Spinal cord (tissue), 10 donors: ENCODE measurements around the gene DHCR24. TPM values are rescaled to one million over a fixed set of nuclear protein-coding genes. Genes with fewer than 3 reads are reported as not detected.

Experiments used
- DNase-seq, 6 donors: peaks; one replicate each; pipeline versions ENCODE4 v3.0.0 to v3.0.0-alpha.2; 2013 to 2015; ENCODE audit warnings: low spot score in 6 of 6, low read depth in 4 of 6
- H3K27ac ChIP-seq: one replicate; pipeline ENCODE4 v1.5.1; 2013; ENCODE audit warnings: low read depth, low read length, control low read depth
- H3K27me3 ChIP-seq: one replicate; pipeline ENCODE4 v1.6.1; 2013; ENCODE audit warnings: low read length; ENCODE audit not compliant: control insufficient read depth, insufficient read depth
- H3K36me3 ChIP-seq: one replicate; pipeline ENCODE4 v1.6.1; 2013; ENCODE audit warnings: low read length; ENCODE audit not compliant: control insufficient read depth, insufficient read depth
- H3K4me1 ChIP-seq: one replicate; pipeline ENCODE4 v1.6.1; 2013; ENCODE audit warnings: low read length; ENCODE audit not compliant: control insufficient read depth, insufficient read depth
- H3K4me3 ChIP-seq: one replicate; pipeline ENCODE4 v1.5.1; 2013; ENCODE audit warnings: low read depth, low read length, control low read depth
- H3K9me3 ChIP-seq: one replicate; pipeline ENCODE4 v1.6.1; 2013; ENCODE audit warnings: low read length; ENCODE audit not compliant: control insufficient read depth, insufficient read depth
- WGBS: methylation state at CpG from one replicate; pipeline ENCODE4 v1.1.5; 2013; ENCODE audit warnings: missing lambda C conversion rate; ENCODE audit not compliant: insufficient coverage; 5-methylcytosine and 5-hydroxymethylcytosine counted together
- polyA plus RNA-seq, 2 donors: library from polyadenylated mRNA; unstranded; fragments of 120-200 nt; gene quantifications; one replicate each; pipeline ENCODE4 v1.2.1, GENCODE V29; 2013; ENCODE audit not compliant: insufficient read length in 2 of 2
- total RNA-seq, 2 donors: library from RNA; depleted of rRNA in 1 of 2; stranded (reverse); fragments of 120-200 nt in 1 of 2; fragments of >200 nt in 1 of 2; gene quantifications; one replicate each; pipeline versions ENCODE4 v1.2.3 to v1.2.4, GENCODE V29; 2013 to 2014
- donor health status: healthy.

DHCR24 gene
- total and polyA plus RNA-seq, 4 donors = 73.2 to 138 (median 113) TPM

- H3K27me3 ChIP-seq = no peaks in the 10 kb centered on the region
- no peak overlapping the region for H3K27ac ChIP-seq
- H3K4me3 ChIP-seq = no peak overlapping the region
- H3K36me3 ChIP-seq = no peaks in the 10 kb centered on the region
- no peaks in the 10 kb centered on the region for H3K9me3 ChIP-seq
- 40% methylated on average over 4 of the region's 13 CpGs for WGBS
- peaks cover 2% of the 10 kb centered on the region for H3K4me1 ChIP-seq
- peak in 1 of 6 donors; percentile 15 for DNase-seq
These were observed 73.4 kb downstream of the DHCR24 start for GRCh38 chr1:54813485-54814125.

- Histone ChIP-seq H3K36me3 (no peaks in the 10 kb centered on the region), H3K27ac (no peak overlapping the region), H3K4me3 (no peak overlapping the region), H3K9me3 (no peaks in the 10 kb centered on the region), H3K4me1 (peaks cover 2% of the 10 kb centered on the region), H3K27me3 (no peaks in the 10 kb centered on the region)
- 83% methylated on average over 9 of the region's 13 CpGs for WGBS
- DNase-seq = no peak
These were observed 74.1 kb downstream of the DHCR24 start for GRCh38 chr1:54812801-54813484.

- H3K27ac ChIP-seq = no peak overlapping the region
- WGBS = 89% methylated on average over 16 of the region's 18 CpGs
- H3K4me3 ChIP-seq = no peak overlapping the region
- no peaks in the 10 kb centered on the region for H3K36me3 ChIP-seq
- H3K9me3 ChIP-seq = no peaks in the 10 kb centered on the region
- no peaks in the 10 kb centered on the region for H3K27me3 ChIP-seq
- DNase-seq = no peak
- peaks cover 2% of the 10 kb centered on the region for H3K4me1 ChIP-seq
These were observed 75.0 kb downstream of the DHCR24 start for GRCh38 chr1:54811739-54812655.

GRCh38 chr1:54811066-54811465 is 75.9 kb downstream of the DHCR24 start:
- H3K4me1 ChIP-seq = peaks cover 5% of the 10 kb centered on the region

GRCh38 chr1:54810153-54810942 is 76.6 kb downstream of the DHCR24 start:
- peak; percentile 50 to 90 (median 56) for DNase-seq
- WGBS = 32% methylated on average over 12 of the region's 13 CpGs

More at GRCh38 chr1:54811066-54811465, 75.9 kb downstream of the DHCR24 start:
- H3K9me3 ChIP-seq = no peaks in the 10 kb centered on the region
- H3K27ac ChIP-seq = no peak overlapping the region
- no peak for DNase-seq
- no peak overlapping the region for H3K4me3 ChIP-seq
- no peaks in the 10 kb centered on the region for H3K27me3 ChIP-seq
- no peaks in the 10 kb centered on the region for H3K36me3 ChIP-seq
- 95% methylated on average over 4 of the region's 5 CpGs for WGBS

GRCh38 chr1:54809496-54810074 is 77.4 kb downstream of the DHCR24 start:
- DNase-seq = no peak
- Histone ChIP-seq H3K4me1 (peaks cover 7% of the 10 kb centered on the region), H3K9me3 (no peaks in the 10 kb centered on the region), H3K27me3 (no peaks in the 10 kb centered on the region), H3K36me3 (no peaks in the 10 kb centered on the region), H3K27ac (no peak overlapping the region), H3K4me3 (no peak overlapping the region)
- 100% methylated on average over 1 of the region's 3 CpGs for WGBS

More at GRCh38 chr1:54810153-54810942, 76.6 kb downstream of the DHCR24 start:
- H3K27me3 ChIP-seq = no peaks in the 10 kb centered on the region
- H3K27ac ChIP-seq = no peak overlapping the region
- no peak overlapping the region for H3K4me3 ChIP-seq
- no peaks in the 10 kb centered on the region for H3K9me3 ChIP-seq
- H3K36me3 ChIP-seq = no peaks in the 10 kb centered on the region
- H3K4me1 ChIP-seq = peaks cover 7% of the 10 kb centered on the region

- WGBS = 92% methylated on average over 9 of the region's 12 CpGs
- H3K27ac ChIP-seq = no peak overlapping the region
- no peaks in the 10 kb centered on the region for H3K27me3 ChIP-seq
- H3K9me3 ChIP-seq = no peaks in the 10 kb centered on the region
- no peak for DNase-seq
- peaks cover 5% of the 10 kb centered on the region for H3K4me1 ChIP-seq
- no peaks in the 10 kb centered on the region for H3K36me3 ChIP-seq
- no peak overlapping the region for H3K4me3 ChIP-seq
These were observed 78.4 kb downstream of the DHCR24 start for GRCh38 chr1:54808443-54809207.

- DNase-seq = no peak
- no peaks in the 10 kb centered on the region for H3K9me3 ChIP-seq
- H3K27me3 ChIP-seq = peaks cover under 1% of the 10 kb centered on the region
- peaks cover 5% of the 10 kb centered on the region for H3K4me1 ChIP-seq
- H3K4me3 ChIP-seq = no peak overlapping the region
- WGBS = 93% methylated on average over 2 of the region's 7 CpGs
- no peaks in the 10 kb centered on the region for H3K36me3 ChIP-seq
- no peak overlapping the region for H3K27ac ChIP-seq
These were observed 79.2 kb downstream of the DHCR24 start for GRCh38 chr1:54807756-54808155.
